Right cardiac atrium (tissue), 5 donors: ENCODE data around the gene CEACAM1. TPM values are rescaled to one million over a fixed set of nuclear protein-coding genes. Genes with fewer than 3 reads are reported as not detected.

Source experiments
- ATAC-seq, 2 donors: fragments of 200-7000 bp; cut with Tn5 transposase; one replicate each; pipeline versions ENCODE4 v1.8.0 to v1.9.1; 2020; ENCODE audit warnings: moderate library complexity in 2 of 2, mild to moderate bottlenecking in 1 of 2
- DNase-seq, 3 donors: peaks; one replicate each; pipeline ENCODE4 v3.0.0-alpha.2; 2020
- H3K27ac ChIP-seq: one replicate; pipeline ENCODE4 v1.5.1; 2013; ENCODE audit warnings: mild to moderate bottlenecking, low read length, control low read depth, moderate library complexity
- H3K27me3 ChIP-seq: one replicate; pipeline ENCODE4 v1.6.1; 2013; ENCODE audit not compliant: control insufficient read depth, insufficient read depth
- H3K4me1 ChIP-seq: one replicate; pipeline ENCODE4 v1.6.1; 2013; ENCODE audit warnings: low read length; ENCODE audit not compliant: control insufficient read depth, insufficient read depth
- H3K4me3 ChIP-seq: one replicate; pipeline ENCODE4 v1.5.1; 2013; ENCODE audit warnings: low read length, control low read depth
- H3K9me3 ChIP-seq: one replicate; pipeline ENCODE4 v1.6.1; 2013; ENCODE audit warnings: low read length; ENCODE audit not compliant: control insufficient read depth
- WGBS: extraction: QIAGEN DNeasy Blood & Tissue Kit; methylation state at CpG from one replicate; pipeline ENCODE4 v1.1.7; 2013; 5-methylcytosine and 5-hydroxymethylcytosine counted together
- intact Hi-C, 4 donors: fragments of 100-400 bp; cut with DNase I; formaldehyde crosslinking; loops; one replicate each; pipeline versions ENCODE4 v1.11.0 to v1.14.0; 2022 to 2023
- long read RNA-seq, 4 donors: library from polyadenylated mRNA; unstranded; transcript quantifications; one replicate each; pipeline ENCODE4 v2.0.0, GENCODE V29; 2020 to 2021
- polyA plus RNA-seq: library from polyadenylated mRNA; stranded (reverse); fragments of 200-250 nt; gene quantifications from one replicate; pipeline ENCODE4 v1.2.3, GENCODE V29; 2013
- total RNA-seq, 4 donors: library from RNA; stranded (reverse); fragmentation: NEBNext Ultra II Directional; extraction: Animal tissue kit (Norgen Biotek cat#: 25700); gene quantifications; one replicate each; pipeline ENCODE4 v1.2.1, GENCODE V29; 2021
- donor health status: healthy with polysubstance abuse.
- donor health status: DM: no; HTN: yes; CAD: no.
- donor health status: DM: no; HTN: no; CAD: no.
- donor health status: DM: no; HTN: yes; CAD: no; lungs with severe emphysema.
- donor health status: DM: yes; HTN: yes; CAD: no.

CEACAM1 gene
- total RNA-seq (1 to 10 TPM; 2.7 to 4.2 (median 3.4) TPM), polyA plus RNA-seq (2.6 TPM)
- long read RNA-seq, donor 1, partial matches to known transcripts, result 0 of 3 reads
- long read RNA-seq, donor 1, other reads (novel, unspliced or antisense), result 2 of 3 reads
- long read RNA-seq, donor 2, partial matches to known transcripts, result 1 of 1 reads
- long read RNA-seq, donor 2, other reads (novel, unspliced or antisense), result 0 of 1 reads
- long read RNA-seq, donor 3, partial matches to known transcripts, result 2 of 5 reads
- long read RNA-seq, donor 3, other reads (novel, unspliced or antisense), result 2 of 5 reads
- long read RNA-seq, donor 4, partial matches to known transcripts, result 0 of 1 reads
- long read RNA-seq, donor 4, other reads (novel, unspliced or antisense), result 1 of 1 reads

DNA sequence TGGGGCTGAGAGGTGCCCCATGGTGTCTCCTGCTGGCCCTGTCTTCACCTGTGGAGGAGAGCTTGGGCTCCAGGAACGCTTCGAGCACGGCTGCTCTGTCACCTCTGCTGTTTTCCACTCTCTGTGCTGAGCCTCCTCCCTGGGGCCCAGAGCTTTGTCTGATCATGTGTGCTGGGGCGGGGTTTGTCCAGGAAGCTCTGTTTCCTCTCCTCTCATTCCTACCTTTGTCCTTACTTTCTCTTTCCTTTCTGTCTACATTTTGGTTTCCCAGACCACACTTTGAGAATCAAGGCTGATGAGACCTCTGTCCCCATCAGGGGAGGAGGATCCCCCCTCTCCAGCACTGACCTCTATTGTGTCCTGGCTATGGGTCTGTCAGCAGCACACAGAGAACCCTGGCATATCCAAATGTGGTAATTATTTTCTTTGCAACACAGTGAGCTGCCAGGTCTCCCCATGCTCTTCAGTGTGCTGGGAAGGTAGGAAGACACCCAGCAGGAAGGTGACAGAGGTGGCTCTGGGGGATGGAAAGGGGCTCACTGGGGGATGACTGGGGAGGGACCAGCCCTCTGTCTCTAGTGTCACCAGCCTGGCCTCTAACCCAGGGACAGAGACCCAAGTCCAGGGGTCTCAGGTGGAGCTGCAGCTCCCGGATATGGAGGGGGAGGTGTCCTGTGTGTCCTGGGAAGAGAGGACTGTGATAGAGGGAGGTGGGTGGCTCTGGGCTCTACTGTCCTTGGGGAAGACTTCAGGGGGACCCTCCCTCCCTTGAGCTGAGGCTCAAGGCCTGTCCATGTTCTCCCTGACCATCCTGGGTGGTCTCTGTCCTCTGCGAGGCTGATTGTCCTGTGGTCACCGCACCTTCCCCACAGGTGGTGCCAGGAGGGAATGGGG lies at the start of gene CEACAM1:
Gene CEACAM1, minus strand, starts transcription at position 128 of the 894 bp plus-strand sequence. Its CDS starts 107 bp downstream, at position 21.
- DNase-seq, result peak; percentile 32 to 66 (median 64)
- H3K4me1 ChIP-seq, result no peaks in the 10 kb centered on the region
- 53% methylated on average over 7 of the region's 7 CpGs for WGBS
- peak within 1 kb of the TSS; percentile 1 for H3K4me3 ChIP-seq
- peak within 1 kb of the TSS; percentile 19 for H3K27ac ChIP-seq
- intact Hi-C loops, result loop anchor here in 2 of 4 donors (2.0 kb wide), 1 partner anchor 78 kb away; no protein-coding TSS in a partner anchor
- H3K27me3 ChIP-seq, result no peaks in the 10 kb centered on the region
- peak; percentile 71 to 88 for ATAC-seq
- no peaks in the 10 kb centered on the region for H3K9me3 ChIP-seq

DNA sequence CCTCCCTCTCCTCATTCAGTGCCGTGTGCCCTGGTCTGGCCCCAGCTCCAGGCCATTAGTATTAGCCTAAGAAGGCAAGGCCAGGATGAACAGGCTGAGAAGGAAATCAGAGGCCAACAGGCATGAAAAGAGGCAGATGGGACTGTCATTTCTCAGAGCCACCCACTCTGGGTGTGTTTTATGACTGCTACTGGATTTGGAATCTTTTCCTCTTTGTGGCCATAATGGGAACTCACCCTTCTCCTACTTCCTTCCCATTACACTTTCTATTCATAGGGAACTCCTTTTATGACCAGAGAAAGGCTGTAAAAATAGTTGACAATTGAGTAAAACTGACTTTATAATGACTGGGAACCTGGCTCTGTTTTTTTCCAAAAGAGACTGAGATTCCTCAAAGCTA lies 48.7 kb upstream of the CEACAM1 start:
- H3K4me1 ChIP-seq, result no peaks in the 10 kb centered on the region
- no peak overlapping the region for H3K27ac ChIP-seq
- no peak for ATAC-seq
- H3K4me3 ChIP-seq, result no peak overlapping the region
- no peaks in the 10 kb centered on the region for H3K9me3 ChIP-seq
- H3K27me3 ChIP-seq, result no peaks in the 10 kb centered on the region
- WGBS, result 85% methylated on average over 1 of the region's 1 CpG
- no peak for DNase-seq
- intact Hi-C loops, result no loop called here

DNA sequence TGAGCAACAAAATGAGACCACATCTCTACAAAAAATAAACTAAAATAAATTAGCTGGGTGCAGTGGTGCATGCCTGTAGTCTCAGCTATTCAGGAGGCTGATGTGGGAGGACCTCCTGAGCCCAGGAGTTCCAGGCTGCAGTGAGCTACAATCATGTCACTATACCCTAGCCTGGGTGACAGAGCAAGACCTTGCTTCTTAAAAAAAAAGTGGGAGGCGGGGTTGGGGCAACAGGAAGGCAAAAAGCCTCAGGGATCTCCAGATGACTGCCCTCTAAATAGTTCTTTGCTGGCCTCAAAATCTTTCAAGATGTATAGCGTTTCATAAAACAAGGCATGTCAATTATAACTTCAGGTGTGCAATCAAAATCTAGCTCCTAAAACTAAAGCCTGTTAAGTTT lies 48.0 kb upstream of the CEACAM1 start:
- Histone ChIP-seq H3K4me3 (no peak overlapping the region), H3K4me1 (no peaks in the 10 kb centered on the region), H3K27me3 (no peaks in the 10 kb centered on the region), H3K9me3 (no peaks in the 10 kb centered on the region), H3K27ac (no peak overlapping the region)
- no peak for DNase-seq
- WGBS, result 78% methylated on average over 2 of the region's 2 CpGs
- no peak for ATAC-seq
- intact Hi-C loops, result no loop called here

DNA sequence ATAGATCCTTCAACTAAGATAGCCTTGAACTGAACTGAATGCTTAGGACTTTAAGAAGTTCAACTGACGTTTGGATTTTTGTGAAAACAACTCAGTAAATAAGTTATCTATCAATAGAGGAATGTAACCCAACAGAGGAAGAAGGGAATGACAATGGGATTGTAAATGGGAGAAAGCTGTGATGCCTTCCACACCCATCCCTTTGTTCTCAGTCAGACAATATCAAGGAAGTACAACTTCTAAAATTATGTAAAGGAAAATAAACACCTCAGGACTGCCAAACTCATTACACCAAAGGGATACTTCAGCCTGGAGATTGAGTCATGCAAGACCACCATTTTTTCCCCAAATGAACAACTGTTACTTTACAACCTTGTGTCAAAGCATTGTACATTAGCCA lies 45.4 kb upstream of the CEACAM1 start:
- 34% methylated on average over 1 of the region's 1 CpG for WGBS
- DNase-seq, result no peak
- no peak for ATAC-seq
- Histone ChIP-seq H3K9me3 (no peaks in the 10 kb centered on the region), H3K27ac (no peak overlapping the region), H3K4me3 (no peak overlapping the region), H3K27me3 (no peaks in the 10 kb centered on the region), H3K4me1 (no peaks in the 10 kb centered on the region)
- intact Hi-C loops, result no loop called here

DNA sequence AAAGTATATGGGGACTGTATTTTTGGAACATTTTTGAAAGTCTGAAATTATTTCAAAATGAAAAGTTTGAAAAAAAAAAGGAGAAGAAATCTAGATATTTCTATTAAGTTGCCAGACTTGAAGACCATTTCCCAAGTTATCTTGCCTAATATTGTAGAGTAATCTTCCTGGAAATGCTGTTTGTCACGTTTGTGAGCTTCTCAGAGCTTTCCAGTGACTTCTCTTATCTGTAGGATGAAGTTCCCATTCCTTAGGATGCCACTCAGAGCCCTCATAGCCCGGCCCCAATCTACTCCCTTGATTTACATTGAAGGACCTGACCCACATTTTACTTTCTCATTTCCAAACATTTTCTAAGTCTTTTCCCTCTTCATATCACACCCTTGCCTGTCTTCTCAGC lies 42.8 kb upstream of the CEACAM1 start:
- 51% methylated on average over 2 of the region's 2 CpGs for WGBS
- ATAC-seq (no peak), DNase-seq (no peak)
- Histone ChIP-seq H3K4me3 (no peak overlapping the region), H3K27ac (no peak overlapping the region), H3K27me3 (no peaks in the 10 kb centered on the region), H3K4me1 (no peaks in the 10 kb centered on the region), H3K9me3 (no peaks in the 10 kb centered on the region)
- intact Hi-C loops, result no loop called here

DNA sequence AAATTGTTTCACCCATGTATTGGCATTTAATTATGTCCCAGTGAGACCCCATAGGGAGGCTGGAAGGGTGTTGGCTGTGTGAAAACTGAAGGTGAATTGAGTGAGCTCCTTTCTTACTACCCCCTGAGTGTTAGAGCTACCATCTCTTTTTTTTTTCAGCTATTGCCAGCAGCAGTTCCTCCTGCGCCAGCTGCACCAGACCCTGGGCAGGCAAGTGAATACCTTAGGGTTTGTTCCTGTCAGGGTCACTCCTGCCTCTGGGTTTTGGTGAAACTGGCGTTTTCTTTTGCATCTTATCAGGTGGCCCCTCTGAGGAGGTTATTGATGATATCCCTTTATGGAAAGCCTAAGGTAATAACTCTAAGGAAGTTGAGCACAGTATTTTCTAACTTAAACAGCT lies 40.9 kb upstream of the CEACAM1 start:
- DNase-seq, result no peak
- no peak for ATAC-seq
- WGBS, result 64% methylated on average over 2 of the region's 2 CpGs
- H3K4me1 ChIP-seq, result no peaks in the 10 kb centered on the region
- no peak overlapping the region for H3K4me3 ChIP-seq
- no peaks in the 10 kb centered on the region for H3K9me3 ChIP-seq
- intact Hi-C loops, result no loop called here
- no peaks in the 10 kb centered on the region for H3K27me3 ChIP-seq
- H3K27ac ChIP-seq, result no peak overlapping the region

DNA sequence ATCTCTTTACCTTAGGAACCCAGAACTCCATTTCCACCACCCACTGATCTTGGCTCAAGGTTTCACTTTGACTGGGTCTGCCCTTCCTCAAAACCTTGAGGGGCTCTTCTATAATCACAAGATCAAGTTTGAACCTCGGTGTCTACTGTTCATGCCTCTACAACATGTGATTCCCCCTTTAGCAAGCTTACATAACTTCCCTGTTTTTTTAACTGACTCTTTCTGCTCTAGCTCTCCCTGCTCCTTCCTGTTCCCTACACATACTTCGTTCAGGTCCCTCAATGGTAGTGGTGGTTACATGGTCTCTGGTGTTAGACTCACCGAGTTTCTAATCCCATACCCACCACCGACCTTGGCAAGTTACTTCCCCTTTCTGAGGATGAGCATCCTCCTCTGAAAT lies 39.7 kb upstream of the CEACAM1 start:
- no peak overlapping the region for H3K4me3 ChIP-seq
- H3K27me3 ChIP-seq, result no peaks in the 10 kb centered on the region
- no peak for DNase-seq
- no peaks in the 10 kb centered on the region for H3K9me3 ChIP-seq
- peaks cover 6% of the 10 kb centered on the region for H3K4me1 ChIP-seq
- H3K27ac ChIP-seq, result no peak overlapping the region
- ATAC-seq, result no peak
- intact Hi-C loops, result no loop called here
- 64% methylated on average over 4 of the region's 4 CpGs for WGBS

DNA sequence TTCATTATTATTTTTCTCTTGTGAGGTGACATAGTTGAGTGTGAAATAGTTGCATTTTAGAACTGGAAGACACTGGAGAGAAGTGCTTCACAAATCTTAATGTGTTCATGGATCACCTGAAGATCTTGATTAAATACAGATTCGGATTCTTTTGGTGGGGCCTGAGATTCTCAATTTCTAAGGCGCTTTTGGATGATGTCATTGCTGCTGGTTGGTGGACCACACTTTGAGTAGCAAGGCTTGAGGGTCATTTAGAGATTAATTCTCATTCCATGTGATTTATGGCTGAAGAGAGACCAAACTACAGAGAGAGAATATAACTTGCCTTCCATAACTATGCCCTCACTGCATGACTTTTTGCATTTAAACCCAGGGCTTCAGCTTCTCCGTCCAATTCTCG lies 39.3 kb upstream of the CEACAM1 start:
- Histone ChIP-seq H3K4me3 (no peak overlapping the region), H3K9me3 (no peaks in the 10 kb centered on the region), H3K27me3 (no peaks in the 10 kb centered on the region), H3K27ac (no peak overlapping the region), H3K4me1 (peaks cover 6% of the 10 kb centered on the region)
- WGBS, result 88% methylated on average over 4 of the region's 4 CpGs
- ATAC-seq (no peak), DNase-seq (no peak)
- intact Hi-C loops, result no loop called here

DNA sequence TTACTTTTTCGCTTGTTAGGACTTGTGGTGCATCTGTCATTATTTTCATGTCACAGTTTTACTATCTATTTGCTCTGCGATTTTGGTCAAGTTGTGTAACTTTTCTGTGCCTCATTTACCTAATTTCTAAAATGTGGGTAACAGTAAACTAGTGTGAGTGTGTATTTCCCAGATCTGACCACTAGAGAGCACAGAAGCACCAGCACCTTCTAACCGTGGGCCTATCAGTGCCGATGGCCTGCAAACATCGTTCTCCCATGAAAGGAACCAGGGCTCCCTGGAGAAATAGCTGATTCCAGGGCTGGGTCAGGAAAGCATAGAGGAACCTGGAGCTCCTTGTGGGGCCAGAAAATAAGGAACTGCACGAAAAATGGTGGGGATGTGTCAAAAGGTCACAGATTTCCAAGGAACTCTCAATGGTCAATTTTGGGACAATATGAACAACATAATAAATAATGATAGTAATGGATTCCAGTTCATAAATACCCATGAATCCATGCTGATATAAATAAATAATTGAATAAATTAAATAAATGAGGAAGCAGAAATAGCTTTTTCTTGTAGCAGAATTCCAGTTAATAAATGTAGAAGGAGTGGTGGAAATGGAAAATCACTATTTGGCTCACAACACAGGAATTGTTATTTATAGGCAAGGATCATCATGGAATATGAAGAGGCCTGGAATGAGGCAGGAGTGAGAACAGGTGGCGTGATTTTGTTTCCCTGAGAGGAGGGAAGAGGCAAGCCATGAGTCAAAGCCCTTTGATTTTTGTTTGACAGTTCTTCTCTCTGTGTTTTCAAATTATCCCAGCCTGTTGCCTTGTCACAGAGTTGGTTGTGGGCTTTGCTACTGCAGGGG lies 35.3 kb upstream of the CEACAM1 start:
- no peaks in the 10 kb centered on the region for H3K27me3 ChIP-seq
- ATAC-seq (peak; percentile 77 to 81), DNase-seq (peak in 2 of 3 donors; percentile 34 to 56)
- H3K4me3 ChIP-seq, result no peak overlapping the region
- H3K4me1 ChIP-seq, result peaks cover 6% of the 10 kb centered on the region
- intact Hi-C loops, result no loop called here
- 15% methylated on average over 7 of the region's 7 CpGs for WGBS
- H3K9me3 ChIP-seq, result no peaks in the 10 kb centered on the region
- H3K27ac ChIP-seq, result no peak overlapping the region

DNA sequence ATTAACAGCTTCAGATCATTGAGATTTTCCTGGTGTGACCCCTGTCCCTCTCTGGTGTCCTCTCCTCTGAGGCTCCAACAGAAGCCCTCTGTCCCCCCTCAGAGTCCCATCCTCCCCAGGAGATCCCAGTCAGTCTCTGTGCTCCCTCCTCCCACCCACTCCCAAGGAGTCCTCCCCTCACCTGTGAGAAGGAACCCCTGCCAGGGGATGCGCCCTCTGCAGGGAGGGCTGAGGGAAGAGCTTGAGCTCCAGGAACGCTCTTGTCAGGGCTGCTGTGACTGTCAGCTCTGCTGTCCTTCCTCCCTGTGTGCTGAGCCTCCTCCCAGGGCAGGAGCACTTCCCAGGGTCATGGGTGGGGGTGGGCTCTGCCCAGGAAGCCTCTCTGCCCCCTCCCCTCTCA lies 33.2 kb upstream of the CEACAM1 start:
- H3K27ac ChIP-seq, result no peak overlapping the region
- H3K4me1 ChIP-seq, result peaks cover 6% of the 10 kb centered on the region
- ATAC-seq, result peak in 1 of 2 donors; percentile 10
- intact Hi-C loops, result no loop called here
- WGBS, result 74% methylated on average over 2 of the region's 2 CpGs
- no peak overlapping the region for H3K4me3 ChIP-seq
- H3K27me3 ChIP-seq, result no peaks in the 10 kb centered on the region
- DNase-seq, result no peak
- no peaks in the 10 kb centered on the region for H3K9me3 ChIP-seq
